B cell (primary cell): ENCODE results near the gene KLK13. TPM values are rescaled to one million over a fixed set of nuclear protein-coding genes. Genes with fewer than 3 reads are reported as not detected.

Experiments used
- ATAC-seq: fragments of 200-7000 bp; cut with Tn5 transposase; one replicate; pipeline ENCODE4 v1.10.0; 2021; ENCODE audit warnings: low read depth, mild to moderate bottlenecking, moderate number of reproducible peaks, moderate library complexity
- CTCF ChIA-PET: fragments of 350-600 bp; sonication (Branson Sonifier 250); formaldehyde crosslinking; loops from one replicate; lab custom pipeline; 2021; ENCODE audit warnings: antibody characterized with exemption, inconsistent platforms; lab: Charles Lee
- POLR2A ChIA-PET: fragments of 350-600 bp; sonication (Branson Sonifier 250); formaldehyde crosslinking; loops from one replicate; lab custom pipeline; 2021; ENCODE audit warnings: antibody characterized with exemption; lab: Charles Lee
- DNase-seq: peaks from one replicate; pipeline ENCODE4 v3.0.0; 2013
- H2AFZ ChIP-seq: 2 replicates; pipeline ENCODE4 v1.6.1; 2012; ENCODE audit warnings: mild to moderate bottlenecking, low read depth, low read length; ENCODE audit not compliant: insufficient read depth, poor library complexity, severe bottlenecking
- H3K27ac ChIP-seq, 2 donors: 1 replicate in 1 of 2; 2 replicates in 1 of 2; pipeline ENCODE4 v1.5.1; 2012 to 2013; ENCODE audit warnings: low read length in 2 of 2, mild to moderate bottlenecking in 2 of 2, moderate library complexity in 1 of 2
- H3K27me3 ChIP-seq, 4 experiments: fragments of 200-600 bp in 1 of 4; sonication (generic) in 1 of 4; replicated peaks in 1 of 4; 1 replicate in 2 of 4; 2 replicates in 2 of 4; pipeline versions ENCODE4 v1.6.1 to v1.7.0; 2013 to 2016; ENCODE audit warnings: low read length in 3 of 4, mild to moderate bottlenecking in 2 of 4, mixed read lengths in 1 of 4, moderate library complexity in 1 of 4; ENCODE audit not compliant: insufficient read depth in 4 of 4, control insufficient read depth in 3 of 4; ENCODE audit errors: control extremely low read depth in 1 of 4
- H3K36me3 ChIP-seq, 2 experiments: replicated peaks in 1 of 2; 1 replicate in 1 of 2; 2 replicates in 1 of 2; pipeline versions ENCODE4 v1.6.1 to v1.7.1; 2013; ENCODE audit warnings: low read length in 1 of 2; ENCODE audit not compliant: insufficient read depth in 2 of 2, control insufficient read depth in 1 of 2; ENCODE audit errors: control extremely low read depth in 1 of 2, extremely low read depth in 1 of 2
- H3K4me1 ChIP-seq, 2 donors: fragments of 200-600 bp in 1 of 2; sonication (generic) in 1 of 2; 1 replicate in 1 of 2; 2 replicates in 1 of 2; pipeline versions ENCODE4 v1.5.1 to v1.6.1; 2013 to 2017; ENCODE audit warnings: low read length in 2 of 2; ENCODE audit not compliant: control insufficient read depth in 2 of 2, insufficient read depth in 2 of 2
- H3K4me2 ChIP-seq: replicated peaks from 2 replicates; pipeline ENCODE3; 2012; ENCODE audit warnings: mild to moderate bottlenecking, low read depth, low read length; ENCODE audit not compliant: poor library complexity, severe bottlenecking
- H3K4me3 ChIP-seq, 5 experiments: fragments of 200-600 bp in 1 of 5; sonication (generic) in 1 of 5; 1 replicate in 3 of 5; 2 replicates in 2 of 5; pipeline versions ENCODE4 v1.5.1 to v1.7.0; 2011 to 2016; ENCODE audit warnings: low read length in 4 of 5, mild to moderate bottlenecking in 4 of 5, low read depth in 2 of 5, control low read depth in 1 of 5, moderate library complexity in 1 of 5; ENCODE audit not compliant: insufficient read depth in 1 of 5; ENCODE audit errors: control extremely low read depth in 1 of 5, extremely low read depth in 1 of 5
- H3K79me2 ChIP-seq: fragments of 200-600 bp; sonication (generic); one replicate; pipeline ENCODE4 v1.6.0; 2016; ENCODE audit warnings: low read length; ENCODE audit not compliant: control insufficient read depth, insufficient read depth
- H3K9ac ChIP-seq: fragments of 200-600 bp; sonication (generic); 2 replicates; pipeline ENCODE4 v1.6.1; 2017; ENCODE audit warnings: mild to moderate bottlenecking, low read length, moderate library complexity
- H3K9me3 ChIP-seq, 3 donors: one replicate each; pipeline versions ENCODE4 v1.6.1 to v1.7.1; 2013; ENCODE audit warnings: low read length in 2 of 3; ENCODE audit not compliant: control insufficient read depth in 2 of 3, insufficient read depth in 1 of 3; ENCODE audit errors: control extremely low read depth in 1 of 3
- H4K20me1 ChIP-seq: 2 replicates; pipeline ENCODE4 v1.6.0; 2012; ENCODE audit warnings: mild to moderate bottlenecking, low read length; ENCODE audit not compliant: insufficient read depth, control insufficient read depth, poor library complexity, severe bottlenecking
- H3K27ac Mint-ChIP-seq: one replicate; pipeline ENCODE4 v1.8.0; 2021; ENCODE audit warnings: mixed read lengths
- H3K27me3 Mint-ChIP-seq: one replicate; pipeline ENCODE4 v1.8.0; 2021; ENCODE audit warnings: mixed read lengths
- H3K4me1 Mint-ChIP-seq: one replicate; pipeline ENCODE4 v1.8.0; 2021; ENCODE audit warnings: mixed read lengths
- H3K4me3 Mint-ChIP-seq: one replicate; pipeline ENCODE4 v1.8.0; 2021; ENCODE audit warnings: mixed read lengths
- H3K9me3 Mint-ChIP-seq: one replicate; pipeline ENCODE4 v1.8.0; 2022; ENCODE audit warnings: mixed read lengths; ENCODE audit not compliant: insufficient read depth
- EZH2 ChIP-seq: IDR thresholded peaks from 2 replicates; pipeline ENCODE4 v1.6.1; 2012; ENCODE audit warnings: borderline replicate concordance, low read depth, mild to moderate bottlenecking, moderate library complexity, low read length; ENCODE audit not compliant: insufficient read depth, poor library complexity, severe bottlenecking
- WGBS: methylation state at CpG from one replicate; pipeline ENCODE4 v1.1.5; 2013; ENCODE audit warnings: missing lambda C conversion rate; ENCODE audit not compliant: insufficient coverage; 5-methylcytosine and 5-hydroxymethylcytosine counted together
- intact Hi-C: fragments of 100-400 bp; cut with micrococcal nuclease; formaldehyde crosslinking; loops from one replicate; pipeline ENCODE4 v1.10.0; 2022
- polyA plus RNA-seq: library from polyadenylated mRNA; depleted of rRNA; stranded (reverse); fragments of >200 nt; gene quantifications from 2 replicates; pipeline ENCODE4 v1.2.3, GENCODE V29; 2012
- total RNA-seq, 2 donors: library from RNA; stranded (reverse); fragments of 120-200 nt in 1 of 2; gene quantifications; 1 replicate in 1 of 2; 2 replicates in 1 of 2; pipeline versions ENCODE4 v1.2.3 to v1.2.4, GENCODE V29; 2013 to 2022
- TF ChIP-seq, protein P1 (sequence below): fragments of 200-600 bp; IDR thresholded peaks from one replicate; pipeline ENCODE4 v1.8.0; 2022; ENCODE audit warnings: antibody characterized with exemption, mild to moderate bottlenecking

KLK13 gene
- total and polyA plus RNA-seq, 2 donors (not counting 1 experiment from before 2014, with no cell fraction given): not detected

DNA sequence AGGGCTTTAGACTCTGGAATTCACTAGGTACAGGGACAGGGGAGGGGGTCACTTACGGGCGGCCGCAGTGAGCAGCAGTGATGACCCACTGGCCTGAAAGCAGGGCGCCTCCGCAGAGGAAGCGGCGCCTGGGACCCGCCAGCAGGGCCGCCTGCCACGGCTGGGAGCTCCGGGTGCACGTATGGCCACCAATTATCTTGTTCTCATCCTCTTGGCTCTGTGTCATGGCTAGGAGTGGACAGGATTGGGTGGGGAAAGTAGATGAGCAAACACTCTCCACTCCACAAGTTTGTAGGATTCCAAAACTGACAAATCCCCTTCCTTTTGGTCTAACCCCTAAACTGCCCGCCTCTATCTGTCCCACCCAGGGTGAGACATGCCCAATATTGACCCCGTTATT, 16.6 kb upstream of the KLK13 start:
- Mint-ChIP-seq H3K27me3 (peaks cover 13% of the 10 kb centered on the region), H3K27ac (no peak overlapping the region), H3K9me3 (no peaks in the 10 kb centered on the region), H3K4me3 (no peak overlapping the region), H3K4me1 (no peaks in the 10 kb centered on the region)
- intact Hi-C loops: no loop called here
- 96% methylated on average over 12 of the region's 14 CpGs for WGBS
- no peak overlapping the region for H3K27ac ChIP-seq
- DNase-seq (no peak), ATAC-seq (no peak)
- no peak overlapping the region for H2AFZ ChIP-seq
- H3K9me3 ChIP-seq: no peaks in the 10 kb centered on the region
- no peak for TF ChIP-seq EZH2
- TF ChIP-seq, protein P1, sequence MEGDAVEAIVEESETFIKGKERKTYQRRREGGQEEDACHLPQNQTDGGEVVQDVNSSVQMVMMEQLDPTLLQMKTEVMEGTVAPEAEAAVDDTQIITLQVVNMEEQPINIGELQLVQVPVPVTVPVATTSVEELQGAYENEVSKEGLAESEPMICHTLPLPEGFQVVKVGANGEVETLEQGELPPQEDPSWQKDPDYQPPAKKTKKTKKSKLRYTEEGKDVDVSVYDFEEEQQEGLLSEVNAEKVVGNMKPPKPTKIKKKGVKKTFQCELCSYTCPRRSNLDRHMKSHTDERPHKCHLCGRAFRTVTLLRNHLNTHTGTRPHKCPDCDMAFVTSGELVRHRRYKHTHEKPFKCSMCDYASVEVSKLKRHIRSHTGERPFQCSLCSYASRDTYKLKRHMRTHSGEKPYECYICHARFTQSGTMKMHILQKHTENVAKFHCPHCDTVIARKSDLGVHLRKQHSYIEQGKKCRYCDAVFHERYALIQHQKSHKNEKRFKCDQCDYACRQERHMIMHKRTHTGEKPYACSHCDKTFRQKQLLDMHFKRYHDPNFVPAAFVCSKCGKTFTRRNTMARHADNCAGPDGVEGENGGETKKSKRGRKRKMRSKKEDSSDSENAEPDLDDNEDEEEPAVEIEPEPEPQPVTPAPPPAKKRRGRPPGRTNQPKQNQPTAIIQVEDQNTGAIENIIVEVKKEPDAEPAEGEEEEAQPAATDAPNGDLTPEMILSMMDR: no peak
- no peak overlapping the region for H3K4me2 ChIP-seq
- H3K9ac ChIP-seq: no peak overlapping the region
- ChIA-PET CTCF (interaction anchor here (0.7 kb wide), 1 partner anchor 33 kb away, joined by 3 read pairs; no protein-coding TSS in a partner anchor), POLR2A (no interaction called here)
- H3K4me1 ChIP-seq: no peaks in the 10 kb centered on the region
- H3K4me3 ChIP-seq: no peak overlapping the region
- H4K20me1 ChIP-seq: no peaks in the 10 kb centered on the region
- H3K79me2 ChIP-seq: no peaks in the 10 kb centered on the region
- H3K36me3 ChIP-seq: no peaks in the 10 kb centered on the region
- H3K27me3 ChIP-seq: no peaks in the 10 kb centered on the region

DNA sequence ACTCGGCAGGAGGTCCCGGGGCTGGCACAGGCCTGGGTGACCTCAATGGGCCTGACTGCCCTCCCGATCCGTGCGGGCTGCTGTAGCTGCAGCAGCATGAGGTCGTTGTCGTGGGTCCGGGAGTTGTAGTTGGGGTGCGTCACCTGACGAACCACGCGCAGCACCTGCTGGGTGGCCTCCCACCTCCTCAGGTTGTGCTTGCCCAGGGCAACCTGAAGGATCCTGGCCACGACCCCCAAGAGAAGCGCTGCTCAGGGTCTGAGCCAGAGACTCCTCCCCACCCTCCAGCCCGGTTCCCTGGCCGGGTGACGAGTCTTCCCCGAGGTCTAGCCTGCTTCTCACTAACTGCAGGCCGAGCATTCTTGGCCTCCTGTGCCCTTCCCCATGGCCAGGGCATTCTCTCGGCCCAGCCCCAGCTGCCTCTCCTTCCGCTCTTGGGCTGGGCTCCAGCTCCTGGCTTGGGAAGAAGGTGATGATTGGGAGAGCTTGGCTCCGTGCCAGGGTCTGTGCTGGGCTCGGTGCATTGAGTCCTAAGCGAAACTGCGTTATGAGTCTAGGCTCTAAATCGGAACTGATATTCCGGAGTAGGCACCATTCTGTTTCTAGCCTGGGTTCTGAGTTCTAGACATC, 14.7 kb upstream of the KLK13 start:
- ChIA-PET POLR2A (no interaction called here), CTCF (no interaction called here)

More for the DNA sequence above, 14.7 kb upstream of the KLK13 start:
- H3K79me2 ChIP-seq: no peaks in the 10 kb centered on the region
- no peaks in the 10 kb centered on the region for H3K4me1 ChIP-seq
- peaks cover 16% of the 10 kb centered on the region for H3K27me3 Mint-ChIP-seq
- no peak overlapping the region for H2AFZ ChIP-seq
- TF ChIP-seq, protein P1: no peak
- no peak for TF ChIP-seq EZH2
- ATAC-seq: no peak
- H3K9me3 ChIP-seq: no peaks in the 10 kb centered on the region
- 93% methylated on average over 27 of the region's 27 CpGs for WGBS
- H4K20me1 ChIP-seq: no peaks in the 10 kb centered on the region
- no peaks in the 10 kb centered on the region for H3K4me1 Mint-ChIP-seq
- H3K4me2 ChIP-seq: no peak overlapping the region
- no peaks in the 10 kb centered on the region for H3K36me3 ChIP-seq
- no peak for DNase-seq
- no peaks in the 10 kb centered on the region for H3K27me3 ChIP-seq
- no peak overlapping the region for H3K27ac ChIP-seq
- H3K9ac ChIP-seq: no peak overlapping the region
- intact Hi-C loops: no loop called here
- H3K4me3 ChIP-seq: no peak overlapping the region
- no peak overlapping the region for H3K27ac Mint-ChIP-seq
- no peak overlapping the region for H3K4me3 Mint-ChIP-seq
- no peaks in the 10 kb centered on the region for H3K9me3 Mint-ChIP-seq
